AG09309 (cell line): ENCODE data around the gene CELF2.

ENCODE experiments used
- DNase-seq: peaks from one replicate; pipeline ENCODE4 v3.0.0-alpha.2; 2010; ENCODE audit warnings: low read depth
- H3K4me3 ChIP-seq: 2 replicates; pipeline ENCODE4 v1.5.1; 2011; ENCODE audit warnings: mild to moderate bottlenecking, low read depth, low read length, moderate library complexity; ENCODE audit not compliant: control insufficient read depth
- TF ChIP-seq, protein P1 (sequence below): IDR thresholded peaks from 2 replicates; pipeline ENCODE4 v1.5.1; 2011; ENCODE audit warnings: mild to moderate bottlenecking, low read depth, low read length, inconsistent platforms; ENCODE audit not compliant: insufficient read depth, control insufficient read depth; ENCODE audit errors: missing control alignments

Gene CELF2

GRCh38 chr10:11205030-11205772 is 187.5 kb downstream of the CELF2 start:
- TF ChIP-seq, protein P1, sequence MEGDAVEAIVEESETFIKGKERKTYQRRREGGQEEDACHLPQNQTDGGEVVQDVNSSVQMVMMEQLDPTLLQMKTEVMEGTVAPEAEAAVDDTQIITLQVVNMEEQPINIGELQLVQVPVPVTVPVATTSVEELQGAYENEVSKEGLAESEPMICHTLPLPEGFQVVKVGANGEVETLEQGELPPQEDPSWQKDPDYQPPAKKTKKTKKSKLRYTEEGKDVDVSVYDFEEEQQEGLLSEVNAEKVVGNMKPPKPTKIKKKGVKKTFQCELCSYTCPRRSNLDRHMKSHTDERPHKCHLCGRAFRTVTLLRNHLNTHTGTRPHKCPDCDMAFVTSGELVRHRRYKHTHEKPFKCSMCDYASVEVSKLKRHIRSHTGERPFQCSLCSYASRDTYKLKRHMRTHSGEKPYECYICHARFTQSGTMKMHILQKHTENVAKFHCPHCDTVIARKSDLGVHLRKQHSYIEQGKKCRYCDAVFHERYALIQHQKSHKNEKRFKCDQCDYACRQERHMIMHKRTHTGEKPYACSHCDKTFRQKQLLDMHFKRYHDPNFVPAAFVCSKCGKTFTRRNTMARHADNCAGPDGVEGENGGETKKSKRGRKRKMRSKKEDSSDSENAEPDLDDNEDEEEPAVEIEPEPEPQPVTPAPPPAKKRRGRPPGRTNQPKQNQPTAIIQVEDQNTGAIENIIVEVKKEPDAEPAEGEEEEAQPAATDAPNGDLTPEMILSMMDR, result no peak
- no peak overlapping the region for H3K4me3 ChIP-seq
- DNase-seq, result no peak

DNA sequence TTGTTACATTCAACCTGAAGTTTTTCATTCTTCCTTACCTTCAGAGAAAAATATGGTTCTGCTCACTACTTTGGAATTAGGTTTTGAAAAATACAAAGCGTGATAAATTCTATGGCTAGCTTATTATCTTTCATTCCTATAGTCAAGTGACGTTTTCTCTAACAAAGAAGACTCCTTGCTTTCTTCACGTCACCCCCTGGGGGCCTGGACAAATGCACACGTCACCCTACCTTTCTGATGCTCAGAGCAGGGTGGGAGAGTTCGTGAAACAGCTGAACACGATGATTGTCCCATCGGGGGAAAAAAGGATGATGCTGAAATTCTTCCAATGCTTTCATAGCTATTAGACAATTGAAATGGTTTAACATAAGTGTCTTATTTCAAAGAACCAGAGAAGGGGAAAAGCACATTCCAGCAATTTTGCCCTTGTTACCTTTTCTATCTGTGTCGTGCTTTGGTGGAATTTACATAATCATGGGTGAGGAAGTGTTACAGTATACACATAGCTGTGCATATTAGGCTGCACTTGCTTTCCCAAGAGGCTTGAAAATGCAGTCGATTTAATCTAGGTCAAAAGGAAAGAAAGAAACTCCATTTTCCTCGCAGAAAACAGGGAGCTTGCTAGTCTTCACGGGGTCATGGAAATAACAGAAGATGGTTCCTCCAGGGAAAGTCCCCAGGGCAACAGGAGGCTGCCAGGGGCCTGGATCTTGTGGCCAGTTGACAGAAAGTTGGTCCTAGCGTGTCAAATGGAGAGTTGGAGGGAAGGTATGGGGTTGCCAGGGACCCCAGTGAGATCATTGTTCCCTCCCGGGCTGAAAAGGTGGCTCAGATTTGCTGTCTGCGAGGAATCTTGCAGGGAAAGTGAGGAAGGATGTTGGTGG is 189.2 kb downstream of the CELF2 start:
- TF ChIP-seq, protein P1, result no peak
- no peak overlapping the region for H3K4me3 ChIP-seq
- no peak for DNase-seq

- no peak overlapping the region for H3K4me3 ChIP-seq
- no peak for DNase-seq
- TF ChIP-seq, protein P1, result no peak
Measured at GRCh38 chr10:11207560-11207844, 189.8 kb downstream of the CELF2 start.

DNA sequence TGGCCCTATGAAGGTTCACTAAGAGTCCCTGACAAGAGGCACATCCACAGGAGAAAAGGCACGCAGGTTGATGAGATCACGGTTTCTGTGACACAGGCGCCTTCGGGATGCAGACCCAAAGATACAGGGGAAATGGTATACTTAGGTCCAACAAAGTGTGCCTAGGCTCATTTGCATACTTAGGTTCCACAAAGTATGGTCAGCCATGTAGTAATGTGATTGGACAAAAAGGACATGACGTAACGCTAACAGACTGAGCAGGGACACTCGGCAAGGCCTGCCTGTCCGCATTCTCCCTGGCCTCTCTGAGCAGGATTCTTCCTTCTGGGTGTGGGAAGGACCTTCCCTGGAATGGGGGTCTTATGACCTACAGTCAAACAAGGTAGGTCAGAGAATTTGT is 190.6 kb downstream of the CELF2 start:
- TF ChIP-seq, protein P1, result no peak
- no peak overlapping the region for H3K4me3 ChIP-seq
- no peak for DNase-seq

- TF ChIP-seq, protein P1, result no peak
- no peak overlapping the region for H3K4me3 ChIP-seq
- no peak for DNase-seq
Measured at GRCh38 chr10:11208908-11209829, 191.5 kb downstream of the CELF2 start.

GRCh38 chr10:11209830-11210181 is 192.1 kb downstream of the CELF2 start:
- TF ChIP-seq, protein P1, result no peak
- DNase-seq, result no peak
- no peak overlapping the region for H3K4me3 ChIP-seq
